MG63 (cell line): ENCODE results near the gene EIPR1. TPM values are rescaled to one million over a fixed set of nuclear protein-coding genes. Genes with fewer than 3 reads are reported as not detected.
A peak's percentile ranks its signal among the peaks of the same experiment; 100 is the strongest.

Source experiments
- DNase-seq: peaks from one replicate; pipeline ENCODE4 v3.0.0-alpha.2; 2020
- H3K27me3 ChIP-seq: fragments of 250-450 bp; sonication (Bioruptor Pico); 2 replicates; pipeline ENCODE4 v1.5.1; 2020; ENCODE audit warnings: mild to moderate bottlenecking, moderate library complexity
- H3K36me3 ChIP-seq: fragments of 250-450 bp; sonication (Bioruptor Pico); 2 replicates; pipeline ENCODE4 v1.5.1; 2020; ENCODE audit warnings: mild to moderate bottlenecking, moderate library complexity
- H3K4me3 ChIP-seq: fragments of 250-450 bp; sonication (Bioruptor Pico); 2 replicates; pipeline ENCODE4 v1.5.1; 2020; ENCODE audit warnings: mild to moderate bottlenecking, moderate library complexity
- H3K9me3 ChIP-seq: fragments of 250-450 bp; sonication (Bioruptor Pico); 2 replicates; pipeline ENCODE4 v1.5.1; 2020; ENCODE audit warnings: mild to moderate bottlenecking, moderate library complexity
- total RNA-seq: library from RNA; depleted of rRNA; stranded (reverse); fragments of >200 nt; shearing (Covaris generic); gene quantifications from 2 replicates; pipeline ENCODE4 v1.2.3, GENCODE V29; 2014; ENCODE audit warnings: low replicate concordance

EIPR1 gene
- total RNA-seq, 1 experiment from 2014 or later, result 78.7 TPM

GRCh38 chr2:3246928-3247714 lies 130.5 kb downstream of the EIPR1 start:
- Histone ChIP-seq H3K9me3 (0 out of 2 replicates have a peak, but pooled peaks cover 2% of the 10 kb centered on the region), H3K4me3 (no peak overlapping the region), H3K27me3 (no peaks in the 10 kb centered on the region), H3K36me3 (no peaks in the 10 kb centered on the region)
- DNase-seq, result no peak

- Histone ChIP-seq H3K36me3 (no peaks in the 10 kb centered on the region), H3K9me3 (0 out of 2 replicates have a peak, but pooled peaks cover 2% of the 10 kb centered on the region), H3K27me3 (no peaks in the 10 kb centered on the region), H3K4me3 (no peak overlapping the region)
- no peak for DNase-seq
Measured at GRCh38 chr2:3246406-3246805, 131.2 kb downstream of the EIPR1 start.

- H3K9me3 ChIP-seq, result 0 out of 2 replicates have a peak, but pooled peaks cover 2% of the 10 kb centered on the region
- no peak overlapping the region for H3K4me3 ChIP-seq
- no peaks in the 10 kb centered on the region for H3K27me3 ChIP-seq
- DNase-seq, result no peak
- no peaks in the 10 kb centered on the region for H3K36me3 ChIP-seq
Measured at GRCh38 chr2:3244486-3244885, 133.1 kb downstream of the EIPR1 start.

GRCh38 chr2:3243804-3244203 lies 133.8 kb downstream of the EIPR1 start:
- H3K9me3 ChIP-seq, result no peaks in the 10 kb centered on the region
- no peak overlapping the region for H3K4me3 ChIP-seq
- no peaks in the 10 kb centered on the region for H3K36me3 ChIP-seq
- H3K27me3 ChIP-seq, result no peaks in the 10 kb centered on the region
- no peak for DNase-seq

- H3K36me3 ChIP-seq, result no peaks in the 10 kb centered on the region
- DNase-seq, result no peak
- no peak overlapping the region for H3K4me3 ChIP-seq
- no peaks in the 10 kb centered on the region for H3K9me3 ChIP-seq
- H3K27me3 ChIP-seq, result no peaks in the 10 kb centered on the region
Measured at GRCh38 chr2:3242747-3243369, 134.8 kb downstream of the EIPR1 start.

GRCh38 chr2:3241971-3242746 lies 135.5 kb downstream of the EIPR1 start:
- no peak for DNase-seq
- no peaks in the 10 kb centered on the region for H3K36me3 ChIP-seq
- H3K9me3 ChIP-seq, result no peaks in the 10 kb centered on the region
- no peak overlapping the region for H3K4me3 ChIP-seq
- H3K27me3 ChIP-seq, result no peaks in the 10 kb centered on the region

GRCh38 chr2:3238951-3239841 lies 138.4 kb downstream of the EIPR1 start:
- Histone ChIP-seq H3K36me3 (no peaks in the 10 kb centered on the region), H3K4me3 (no peak overlapping the region), H3K27me3 (no peaks in the 10 kb centered on the region), H3K9me3 (no peaks in the 10 kb centered on the region)
- DNase-seq, result no peak

GRCh38 chr2:3236300-3237045 lies 141.1 kb downstream of the EIPR1 start:
- no peaks in the 10 kb centered on the region for H3K36me3 ChIP-seq
- H3K27me3 ChIP-seq, result no peaks in the 10 kb centered on the region
- H3K4me3 ChIP-seq, result no peak overlapping the region
- DNase-seq, result no peak
- no peaks in the 10 kb centered on the region for H3K9me3 ChIP-seq

GRCh38 chr2:3233877-3234276 lies 143.7 kb downstream of the EIPR1 start:
- H3K9me3 ChIP-seq, result no peaks in the 10 kb centered on the region
- H3K27me3 ChIP-seq, result no peaks in the 10 kb centered on the region
- no peaks in the 10 kb centered on the region for H3K36me3 ChIP-seq
- H3K4me3 ChIP-seq, result no peak overlapping the region
- no peak for DNase-seq

GRCh38 chr2:3229221-3229620 lies 148.4 kb downstream of the EIPR1 start:
- Histone ChIP-seq H3K9me3 (no peaks in the 10 kb centered on the region), H3K36me3 (no peaks in the 10 kb centered on the region), H3K27me3 (no peaks in the 10 kb centered on the region), H3K4me3 (no peak overlapping the region)
- DNase-seq, result no peak

- no peak for DNase-seq
- H3K36me3 ChIP-seq, result no peaks in the 10 kb centered on the region
- no peaks in the 10 kb centered on the region for H3K9me3 ChIP-seq
- H3K27me3 ChIP-seq, result no peaks in the 10 kb centered on the region
- no peak overlapping the region for H3K4me3 ChIP-seq
Measured at GRCh38 chr2:3224681-3225080, 152.9 kb downstream of the EIPR1 start.

GRCh38 chr2:3223080-3223923 lies 154.3 kb downstream of the EIPR1 start:
- no peak overlapping the region for H3K4me3 ChIP-seq
- H3K9me3 ChIP-seq, result no peaks in the 10 kb centered on the region
- DNase-seq, result peak; percentile 17
- no peaks in the 10 kb centered on the region for H3K27me3 ChIP-seq
- H3K36me3 ChIP-seq, result no peaks in the 10 kb centered on the region

- no peaks in the 10 kb centered on the region for H3K9me3 ChIP-seq
- DNase-seq, result no peak
- no peaks in the 10 kb centered on the region for H3K27me3 ChIP-seq
- H3K36me3 ChIP-seq, result no peaks in the 10 kb centered on the region
- no peak overlapping the region for H3K4me3 ChIP-seq
Measured at GRCh38 chr2:3222636-3223035, 155.0 kb downstream of the EIPR1 start.

GRCh38 chr2:3219536-3219935 lies 158.1 kb downstream of the EIPR1 start:
- H3K4me3 ChIP-seq, result no peak overlapping the region
- no peaks in the 10 kb centered on the region for H3K27me3 ChIP-seq
- H3K36me3 ChIP-seq, result no peaks in the 10 kb centered on the region
- H3K9me3 ChIP-seq, result no peaks in the 10 kb centered on the region
- no peak for DNase-seq

GRCh38 chr2:3217646-3218045 lies 160.0 kb downstream of the EIPR1 start:
- no peak overlapping the region for H3K4me3 ChIP-seq
- no peaks in the 10 kb centered on the region for H3K27me3 ChIP-seq
- no peak for DNase-seq
- H3K9me3 ChIP-seq, result no peaks in the 10 kb centered on the region
- no peaks in the 10 kb centered on the region for H3K36me3 ChIP-seq
